ENCODE data around the gene ILK. TPM values are rescaled to one million over a fixed set of nuclear protein-coding genes. Genes with fewer than 3 reads are reported as not detected.

ILK gene
- total and polyA plus RNA-seq, 2 of the 13 experiments (the other 11 are each of a cell fraction or from before 2014, with no cell fraction given): 70.3 to 108 TPM

DNA sequence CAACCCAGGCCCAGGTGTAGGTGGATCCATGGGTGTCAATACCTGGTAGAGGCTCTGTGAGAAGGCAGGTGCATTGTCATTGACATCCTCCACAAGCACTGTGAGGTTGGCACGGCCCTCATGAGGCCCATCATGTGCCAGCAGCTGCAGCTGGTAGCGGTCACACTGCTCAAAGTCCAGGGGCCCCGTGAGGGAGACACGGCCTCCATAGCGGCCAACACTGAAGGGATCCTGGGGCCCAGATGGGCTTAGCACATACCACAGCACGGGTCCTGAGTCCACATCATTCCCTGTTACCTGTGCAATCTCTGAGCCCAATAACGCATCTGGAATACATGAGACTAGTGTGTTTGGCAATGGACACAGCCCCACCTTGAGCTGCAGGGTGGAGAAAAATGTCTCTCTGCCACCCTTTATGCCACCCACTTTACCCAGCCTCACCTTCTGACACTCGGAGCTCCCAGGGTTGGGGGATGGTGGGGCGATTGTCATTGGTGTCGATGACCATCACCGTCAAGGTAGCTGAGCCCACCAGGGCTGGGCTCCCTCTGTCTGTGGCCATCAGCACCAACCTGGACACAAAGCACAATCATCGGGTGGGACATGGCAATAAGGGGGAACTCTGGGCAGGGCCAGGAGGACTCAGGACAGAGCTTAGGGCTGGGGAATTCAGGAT is 21.7 kb downstream of the ILK start (continued):
- TF ChIP-seq PAXIP1 (CRISPR knock-in tag; conservative IDR thresholded peaks at IDR 0.05): peak; percentile 34; the same call in 1 of the 2 replicates
- TF ChIP-seq, protein P1, sequence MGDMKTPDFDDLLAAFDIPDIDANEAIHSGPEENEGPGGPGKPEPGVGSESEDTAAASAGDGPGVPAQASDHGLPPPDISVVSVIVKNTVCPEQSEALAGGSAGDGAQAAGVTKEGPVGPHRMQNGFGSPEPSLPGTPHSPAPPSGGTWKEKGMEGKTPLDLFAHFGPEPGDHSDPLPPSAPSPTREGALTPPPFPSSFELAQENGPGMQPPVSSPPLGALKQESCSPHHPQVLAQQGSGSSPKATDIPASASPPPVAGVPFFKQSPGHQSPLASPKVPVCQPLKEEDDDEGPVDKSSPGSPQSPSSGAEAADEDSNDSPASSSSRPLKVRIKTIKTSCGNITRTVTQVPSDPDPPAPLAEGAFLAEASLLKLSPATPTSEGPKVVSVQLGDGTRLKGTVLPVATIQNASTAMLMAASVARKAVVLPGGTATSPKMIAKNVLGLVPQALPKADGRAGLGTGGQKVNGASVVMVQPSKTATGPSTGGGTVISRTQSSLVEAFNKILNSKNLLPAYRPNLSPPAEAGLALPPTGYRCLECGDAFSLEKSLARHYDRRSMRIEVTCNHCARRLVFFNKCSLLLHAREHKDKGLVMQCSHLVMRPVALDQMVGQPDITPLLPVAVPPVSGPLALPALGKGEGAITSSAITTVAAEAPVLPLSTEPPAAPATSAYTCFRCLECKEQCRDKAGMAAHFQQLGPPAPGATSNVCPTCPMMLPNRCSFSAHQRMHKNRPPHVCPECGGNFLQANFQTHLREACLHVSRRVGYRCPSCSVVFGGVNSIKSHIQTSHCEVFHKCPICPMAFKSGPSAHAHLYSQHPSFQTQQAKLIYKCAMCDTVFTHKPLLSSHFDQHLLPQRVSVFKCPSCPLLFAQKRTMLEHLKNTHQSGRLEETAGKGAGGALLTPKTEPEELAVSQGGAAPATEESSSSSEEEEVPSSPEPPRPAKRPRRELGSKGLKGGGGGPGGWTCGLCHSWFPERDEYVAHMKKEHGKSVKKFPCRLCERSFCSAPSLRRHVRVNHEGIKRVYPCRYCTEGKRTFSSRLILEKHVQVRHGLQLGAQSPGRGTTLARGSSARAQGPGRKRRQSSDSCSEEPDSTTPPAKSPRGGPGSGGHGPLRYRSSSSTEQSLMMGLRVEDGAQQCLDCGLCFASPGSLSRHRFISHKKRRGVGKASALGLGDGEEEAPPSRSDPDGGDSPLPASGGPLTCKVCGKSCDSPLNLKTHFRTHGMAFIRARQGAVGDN (CRISPR knock-in tag; IDR thresholded peaks at IDR 0.05): peak; percentile 33; the same call in 1 of the 2 replicates
- TF ChIP-seq TFAP4 (IDR thresholded peaks at IDR 0.05; ENCODE audit: borderline replicate concordance, low read depth): peak; percentile 54; the same call in 1 of the 2 replicates
- TF ChIP-seq TEAD3 (CRISPR knock-in tag; optimal IDR thresholded peaks at IDR 0.05; ENCODE audit: borderline replicate concordance): peak; percentile 30
- TF ChIP-seq KDM6A (CRISPR knock-in tag; IDR thresholded peaks at IDR 0.05; ENCODE audit: low read depth): peak; percentile 60; the same call in 1 of the 2 replicates
- TF ChIP-seq, protein P2, sequence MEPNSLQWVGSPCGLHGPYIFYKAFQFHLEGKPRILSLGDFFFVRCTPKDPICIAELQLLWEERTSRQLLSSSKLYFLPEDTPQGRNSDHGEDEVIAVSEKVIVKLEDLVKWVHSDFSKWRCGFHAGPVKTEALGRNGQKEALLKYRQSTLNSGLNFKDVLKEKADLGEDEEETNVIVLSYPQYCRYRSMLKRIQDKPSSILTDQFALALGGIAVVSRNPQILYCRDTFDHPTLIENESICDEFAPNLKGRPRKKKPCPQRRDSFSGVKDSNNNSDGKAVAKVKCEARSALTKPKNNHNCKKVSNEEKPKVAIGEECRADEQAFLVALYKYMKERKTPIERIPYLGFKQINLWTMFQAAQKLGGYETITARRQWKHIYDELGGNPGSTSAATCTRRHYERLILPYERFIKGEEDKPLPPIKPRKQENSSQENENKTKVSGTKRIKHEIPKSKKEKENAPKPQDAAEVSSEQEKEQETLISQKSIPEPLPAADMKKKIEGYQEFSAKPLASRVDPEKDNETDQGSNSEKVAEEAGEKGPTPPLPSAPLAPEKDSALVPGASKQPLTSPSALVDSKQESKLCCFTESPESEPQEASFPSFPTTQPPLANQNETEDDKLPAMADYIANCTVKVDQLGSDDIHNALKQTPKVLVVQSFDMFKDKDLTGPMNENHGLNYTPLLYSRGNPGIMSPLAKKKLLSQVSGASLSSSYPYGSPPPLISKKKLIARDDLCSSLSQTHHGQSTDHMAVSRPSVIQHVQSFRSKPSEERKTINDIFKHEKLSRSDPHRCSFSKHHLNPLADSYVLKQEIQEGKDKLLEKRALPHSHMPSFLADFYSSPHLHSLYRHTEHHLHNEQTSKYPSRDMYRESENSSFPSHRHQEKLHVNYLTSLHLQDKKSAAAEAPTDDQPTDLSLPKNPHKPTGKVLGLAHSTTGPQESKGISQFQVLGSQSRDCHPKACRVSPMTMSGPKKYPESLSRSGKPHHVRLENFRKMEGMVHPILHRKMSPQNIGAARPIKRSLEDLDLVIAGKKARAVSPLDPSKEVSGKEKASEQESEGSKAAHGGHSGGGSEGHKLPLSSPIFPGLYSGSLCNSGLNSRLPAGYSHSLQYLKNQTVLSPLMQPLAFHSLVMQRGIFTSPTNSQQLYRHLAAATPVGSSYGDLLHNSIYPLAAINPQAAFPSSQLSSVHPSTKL (CRISPR knock-in tag; IDR thresholded peaks at IDR 0.05): peak; percentile 29; the same call in 1 of the 2 replicates
